ENCODE results near the gene PYY.

- no peak for TF ChIP-seq POLR2A (IDR thresholded peaks at IDR 0.05)
- no peak for TF ChIP-seq CTCF (IDR thresholded peaks at IDR 0.05)
These were observed 5.1 kb upstream of the PYY start for GRCh38 chr17:43958748-43959352.

Data from heart left ventricle (tissue), 13 donors.